Stimulated activated CD8-positive, alpha-beta memory T cell treated with anti-CD3 and anti-CD28 coated beads, Interleukin-4, amount 100 ng/mL, for 1 hour (primary cell): Measurements from ENCODE around the gene ADAMTS14.

Experiments
- DNase-seq, 2 donors: peaks; one replicate each; pipeline ENCODE4 v3.0.0-alpha.2; 2020; ENCODE audit warnings: low read depth in 2 of 2, low spot score in 1 of 2

The ADAMTS14 gene

GRCh38 chr10:70692043-70692603 is 19.8 kb downstream of the ADAMTS14 start:
- no peak for DNase-seq

- DNase-seq, result no peak
Measured at GRCh38 chr10:70693619-70694335, 21.5 kb downstream of the ADAMTS14 start.

- no peak for DNase-seq
Measured at GRCh38 chr10:70694418-70695141, 22.3 kb downstream of the ADAMTS14 start.

- no peak for DNase-seq
Measured at GRCh38 chr10:70695241-70696030, 23.1 kb downstream of the ADAMTS14 start.

- no peak for DNase-seq
Measured at GRCh38 chr10:70698211-70698610, 25.9 kb downstream of the ADAMTS14 start.

- no peak for DNase-seq
Measured at GRCh38 chr10:70699063-70699658, 26.9 kb downstream of the ADAMTS14 start.

- DNase-seq, result no peak
Measured at GRCh38 chr10:70699659-70700174, 27.4 kb downstream of the ADAMTS14 start.

- no peak for DNase-seq
Measured at GRCh38 chr10:70702190-70702763, 30.0 kb downstream of the ADAMTS14 start.

- DNase-seq, result no peak
Measured at GRCh38 chr10:70704211-70704610, 31.9 kb downstream of the ADAMTS14 start.

- DNase-seq, result no peak
Measured at GRCh38 chr10:70705121-70705861, 33.0 kb downstream of the ADAMTS14 start.

GRCh38 chr10:70711177-70711576 is 38.9 kb downstream of the ADAMTS14 start:
- no peak for DNase-seq

GRCh38 chr10:70711911-70712310 is 39.6 kb downstream of the ADAMTS14 start:
- no peak for DNase-seq

- DNase-seq, result no peak
Measured at GRCh38 chr10:70714245-70714644, 41.9 kb downstream of the ADAMTS14 start.

GRCh38 chr10:70714951-70715350 is 42.6 kb downstream of the ADAMTS14 start:
- no peak for DNase-seq

GRCh38 chr10:70715853-70716795 is 43.8 kb downstream of the ADAMTS14 start:
- no peak for DNase-seq

GRCh38 chr10:70722820-70723424 is 50.6 kb downstream of the ADAMTS14 start:
- DNase-seq, result no peak

GRCh38 chr10:70723771-70724170 is 51.5 kb downstream of the ADAMTS14 start:
- no peak for DNase-seq

GRCh38 chr10:70726909-70727495 is 54.7 kb downstream of the ADAMTS14 start:
- no peak for DNase-seq
